CD4-positive, CD25-positive, alpha-beta regulatory T cell (primary cell): ENCODE data around the gene RPL28. TPM values are rescaled to one million over a fixed set of nuclear protein-coding genes. Genes with fewer than 3 reads are reported as not detected.

Experiments used
- ATAC-seq, 2 donors: fragments of 150-1000 bp; cut with Tn5 transposase; one replicate each; pipeline ENCODE4 v1.10.0; 2021; ENCODE audit warnings: low read depth in 2 of 2, moderate number of reproducible peaks in 2 of 2, moderate library complexity in 1 of 2
- DNase-seq, 3 donors: peaks; one replicate each; pipeline versions ENCODE4 v3.0.0 to v3.0.0-alpha.2; 2012 to 2022; ENCODE audit warnings: mixed read lengths in 1 of 3
- H3K27ac ChIP-seq: one replicate; pipeline ENCODE4 v1.7.0; 2013; ENCODE audit warnings: mild to moderate bottlenecking, low read length; ENCODE audit not compliant: insufficient read depth, poor library complexity, severe bottlenecking
- H3K27me3 ChIP-seq: one replicate; pipeline ENCODE4 v1.7.0; 2013; ENCODE audit warnings: low read length; ENCODE audit not compliant: control insufficient read depth, insufficient read depth
- H3K36me3 ChIP-seq: one replicate; pipeline ENCODE4 v1.7.0; 2013; ENCODE audit warnings: mild to moderate bottlenecking, low read length, moderate library complexity; ENCODE audit not compliant: control insufficient read depth, insufficient read depth
- H3K4me1 ChIP-seq: 2 replicates; pipeline ENCODE4 v1.7.0; 2013; ENCODE audit warnings: mild to moderate bottlenecking, low read length; ENCODE audit not compliant: insufficient read depth, control insufficient read depth, poor library complexity, severe bottlenecking
- H3K4me3 ChIP-seq: one replicate; pipeline ENCODE4 v1.7.0; 2013; ENCODE audit warnings: low read depth, mild to moderate bottlenecking, low read length, moderate library complexity
- H3K9me3 ChIP-seq, 2 experiments: 1 replicate in 1 of 2; 2 replicates in 1 of 2; pipeline ENCODE4 v1.7.0; 2013; ENCODE audit warnings: low read length in 2 of 2, mild to moderate bottlenecking in 1 of 2, moderate library complexity in 1 of 2; ENCODE audit not compliant: control insufficient read depth in 2 of 2
- H3K27ac Mint-ChIP-seq, 3 donors: one replicate each; pipeline ENCODE4 v1.8.0; 2020 to 2022; ENCODE audit warnings: mild to moderate bottlenecking in 3 of 3, mixed read lengths in 3 of 3, moderate library complexity in 2 of 3
- H3K27me3 Mint-ChIP-seq: one replicate; pipeline ENCODE4 v1.8.0; 2022; ENCODE audit warnings: mild to moderate bottlenecking, mixed read lengths
- H3K36me3 Mint-ChIP-seq: one replicate; pipeline ENCODE4 v1.8.0; 2020; ENCODE audit warnings: mixed read lengths
- H3K4me1 Mint-ChIP-seq, 4 donors: one replicate each; pipeline ENCODE4 v1.8.0; 2020 to 2022; ENCODE audit warnings: mixed read lengths in 4 of 4, mild to moderate bottlenecking in 1 of 4
- H3K4me3 Mint-ChIP-seq, 4 donors: one replicate each; pipeline ENCODE4 v1.8.0; 2020 to 2022; ENCODE audit warnings: mild to moderate bottlenecking in 4 of 4, mixed read lengths in 4 of 4, moderate library complexity in 3 of 4
- H3K9me3 Mint-ChIP-seq, 7 donors: one replicate each; pipeline ENCODE4 v1.8.0; 2020 to 2022; ENCODE audit warnings: mixed read lengths in 7 of 7, mild to moderate bottlenecking in 3 of 7, moderate library complexity in 2 of 7
- polyA plus RNA-seq, 4 donors: library from polyadenylated mRNA; unstranded; fragments of 300-500 nt; fragmentation: Illumina TruSeq; gene quantifications; one replicate each; pipeline ENCODE4 v1.2.3, GENCODE V29; 2021
- total RNA-seq: library from RNA; stranded (reverse); gene quantifications from one replicate; pipeline ENCODE4 v1.2.3, GENCODE V29; 2022

RPL28 gene
- total and polyA plus RNA-seq, 5 donors from 2014 or later, result 527 to 2,934 (median 686) TPM

DNA sequence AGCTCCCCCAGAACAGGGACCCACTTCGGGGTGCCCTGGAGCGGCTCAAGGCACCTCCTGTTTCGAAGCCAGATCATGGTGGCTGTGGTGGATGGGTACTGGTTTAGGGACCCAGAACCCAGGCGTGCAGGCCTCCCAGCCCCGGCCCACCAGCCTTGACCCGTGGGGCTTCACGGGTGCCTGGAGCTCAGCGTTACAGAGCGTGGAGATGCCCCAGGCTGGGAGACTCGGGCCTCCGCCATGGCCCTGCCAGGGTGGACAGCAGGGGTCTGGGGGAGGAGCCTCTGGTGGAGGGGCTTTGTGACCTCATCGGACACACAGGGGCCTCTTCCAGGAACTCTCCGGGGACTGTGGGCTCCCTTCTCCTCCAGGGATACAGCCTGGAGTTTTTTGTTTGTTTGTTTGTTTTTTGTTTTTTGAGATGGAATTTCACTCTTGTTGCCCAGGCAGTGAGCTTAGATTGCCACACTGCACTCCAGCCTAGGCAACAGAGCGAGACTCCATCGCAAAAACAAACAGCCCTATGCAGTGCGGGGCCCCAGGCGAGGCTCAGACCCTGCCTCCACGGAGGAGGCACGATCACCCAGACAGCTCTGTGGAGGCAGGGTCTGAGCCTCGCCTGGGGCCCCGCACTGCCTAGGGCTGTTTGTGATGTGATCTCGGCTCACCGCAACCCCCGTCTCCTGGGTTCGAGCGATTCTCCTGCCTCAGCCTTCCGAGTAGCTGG is 22.6 kb upstream of the RPL28 start, which contains the start of gene GARIN5B:
GARIN5B (minus strand) TSS at position 271 of the 727 bp plus-strand sequence; CDS start at position 77, 194 bp downstream.
- Histone ChIP-seq H3K27me3 (no peaks in the 10 kb centered on the region), H3K9me3 (no peaks in the 10 kb centered on the region), H3K36me3 (no peaks in the 10 kb centered on the region), H3K4me1 (no peaks in the 10 kb centered on the region), H3K27ac (no peak within 1 kb of the TSS), H3K4me3 (no peak within 1 kb of the TSS)
- H3K27me3 Mint-ChIP-seq, result peaks cover 18% of the 10 kb centered on the region
- no peaks in the 10 kb centered on the region for H3K36me3 Mint-ChIP-seq
- ATAC-seq, result no peak
- H3K27ac Mint-ChIP-seq, result no peak within 1 kb of the TSS
- H3K4me3 Mint-ChIP-seq, result no peak within 1 kb of the TSS
- H3K9me3 Mint-ChIP-seq, result peaks cover 0 to 2% (median 0%) of the 10 kb centered on the region in 7 donors
- DNase-seq, result no peak
- H3K4me1 Mint-ChIP-seq, result no peaks in the 10 kb centered on the region

DNA sequence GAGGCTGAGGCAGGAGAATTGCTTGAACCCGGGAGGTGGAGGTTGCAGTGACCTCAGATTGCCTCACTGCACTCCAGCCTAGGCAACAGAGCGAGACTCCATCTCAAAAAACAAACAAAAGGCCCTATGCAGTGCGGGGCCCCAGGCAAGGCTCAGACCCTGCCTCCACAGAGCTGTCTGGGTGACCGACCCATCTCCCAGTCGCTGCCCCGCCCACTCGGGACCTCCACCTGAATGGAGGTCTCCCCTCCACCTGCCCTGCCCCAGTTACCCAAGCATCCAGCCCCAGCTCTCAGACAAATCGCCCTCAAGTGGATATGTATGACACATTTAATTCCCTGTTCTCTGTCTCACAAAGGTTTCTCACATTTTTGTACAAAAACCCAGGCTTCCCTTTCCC is 20.5 kb upstream of the RPL28 start:
- H3K4me1 ChIP-seq, result peaks cover 13% of the 10 kb centered on the region
- DNase-seq (no peak), ATAC-seq (no peak)
- no peaks in the 10 kb centered on the region for H3K27me3 ChIP-seq
- H3K9me3 ChIP-seq, result no peaks in the 10 kb centered on the region
- H3K36me3 ChIP-seq, result no peaks in the 10 kb centered on the region
- H3K4me1 Mint-ChIP-seq, result peaks cover 0 to 3% (median 0%) of the 10 kb centered on the region in 4 donors
- no peaks in the 10 kb centered on the region for H3K36me3 Mint-ChIP-seq
- H3K4me3 ChIP-seq, result no peak overlapping the region
- H3K27me3 Mint-ChIP-seq, result peaks cover 31% of the 10 kb centered on the region
- H3K4me3 Mint-ChIP-seq, result no peak overlapping the region
- H3K9me3 Mint-ChIP-seq, result peaks cover 0 to 2% (median 0%) of the 10 kb centered on the region in 7 donors
- H3K27ac ChIP-seq, result no peak overlapping the region
- no peak overlapping the region for H3K27ac Mint-ChIP-seq

DNA sequence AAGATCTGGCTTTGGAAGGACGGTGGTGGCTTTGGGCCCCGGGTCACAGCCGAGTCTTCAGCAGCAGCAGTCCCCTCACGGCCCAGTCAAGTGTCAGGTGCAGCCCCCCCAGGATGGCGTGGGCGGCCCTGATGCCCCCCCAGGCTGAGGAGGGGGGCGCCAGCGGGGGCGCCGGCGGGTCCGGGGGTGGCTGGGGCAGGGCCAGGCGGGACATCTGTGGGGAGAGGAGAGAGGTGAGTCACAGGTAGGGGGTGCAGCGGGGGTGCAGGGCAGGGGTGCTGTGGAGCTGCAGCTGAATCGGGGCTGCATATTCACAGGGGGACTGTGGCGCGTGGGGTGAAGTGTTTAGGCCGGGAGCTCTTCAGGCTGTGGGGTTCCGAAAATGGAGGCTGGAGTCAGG is 19.8 kb upstream of the RPL28 start:
- no peak overlapping the region for H3K4me3 ChIP-seq
- H3K4me1 Mint-ChIP-seq, result peaks cover 0 to 6% (median 2%) of the 10 kb centered on the region in 4 donors
- DNase-seq (no peak), ATAC-seq (no peak)
- H3K27ac ChIP-seq, result no peak overlapping the region
- no peak overlapping the region for H3K4me3 Mint-ChIP-seq
- no peaks in the 10 kb centered on the region for H3K9me3 ChIP-seq
- H3K27me3 ChIP-seq, result peaks cover 2% of the 10 kb centered on the region
- peaks cover 37% of the 10 kb centered on the region for H3K27me3 Mint-ChIP-seq
- no peaks in the 10 kb centered on the region for H3K36me3 ChIP-seq
- peaks cover 0 to 4% (median 0%) of the 10 kb centered on the region in 7 donors for H3K9me3 Mint-ChIP-seq
- no peaks in the 10 kb centered on the region for H3K36me3 Mint-ChIP-seq
- no peak overlapping the region for H3K27ac Mint-ChIP-seq
- H3K4me1 ChIP-seq, result peaks cover 13% of the 10 kb centered on the region

DNA sequence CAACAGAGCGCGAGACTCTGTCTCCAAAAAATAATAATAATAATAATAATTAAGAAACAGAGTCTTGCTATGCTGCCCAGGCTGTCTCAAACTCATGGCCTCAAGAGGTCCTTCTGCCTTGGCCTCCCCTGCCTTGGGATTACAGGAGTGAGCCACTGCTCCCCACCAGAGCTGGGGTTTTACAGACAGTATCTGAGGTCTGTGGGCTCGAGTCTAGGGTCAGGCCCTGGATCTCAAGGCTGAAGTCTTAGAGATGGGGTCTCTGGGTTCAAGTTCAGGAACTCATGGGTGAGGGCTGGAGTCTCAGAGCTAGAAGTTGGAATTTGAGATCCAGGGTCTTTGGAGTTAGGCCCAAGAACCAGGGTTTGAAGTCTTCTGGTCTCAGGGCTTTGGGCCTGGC is 18.9 kb upstream of the RPL28 start:
- Mint-ChIP-seq H3K27ac (no peak overlapping the region), H3K36me3 (no peaks in the 10 kb centered on the region), H3K27me3 (peaks cover 45% of the 10 kb centered on the region), H3K4me3 (peak overlapping the region in 1 of 4 donors; percentile 22), H3K4me1 (peaks cover 0 to 7% (median 4%) of the 10 kb centered on the region in 4 donors), H3K9me3 (peaks cover 0 to 6% (median 0%) of the 10 kb centered on the region in 7 donors)
- DNase-seq (no peak), ATAC-seq (no peak)
- H3K36me3 ChIP-seq, result no peaks in the 10 kb centered on the region
- no peak overlapping the region for H3K4me3 ChIP-seq
- H3K27me3 ChIP-seq, result peaks cover 5% of the 10 kb centered on the region
- peaks cover 13% of the 10 kb centered on the region for H3K4me1 ChIP-seq
- H3K9me3 ChIP-seq, result no peaks in the 10 kb centered on the region
- H3K27ac ChIP-seq, result no peak overlapping the region

DNA sequence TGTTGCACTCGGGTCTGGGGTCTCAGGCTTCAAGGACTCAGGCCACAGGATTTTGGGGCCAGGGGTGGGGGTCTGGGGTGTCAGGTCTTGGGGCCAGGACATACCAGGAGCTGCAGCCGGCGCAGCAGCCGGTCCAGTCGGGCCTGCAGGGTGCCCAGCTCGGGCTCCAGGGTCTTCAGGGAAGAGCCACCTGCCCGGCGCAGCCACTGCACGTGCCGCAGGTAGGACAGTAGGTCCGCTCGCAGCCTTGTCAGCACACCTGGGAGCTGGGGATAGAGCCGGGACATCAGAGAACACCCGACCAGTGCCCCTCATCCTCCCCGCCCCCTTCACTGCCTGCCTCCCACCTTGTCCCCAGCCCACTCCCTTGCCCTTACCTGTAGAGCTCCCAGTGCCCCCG is 17.6 kb upstream of the RPL28 start:
- Histone ChIP-seq H3K4me3 (no peak overlapping the region), H3K27ac (no peak overlapping the region), H3K27me3 (peaks cover 8% of the 10 kb centered on the region), H3K4me1 (peaks cover 13% of the 10 kb centered on the region), H3K36me3 (no peaks in the 10 kb centered on the region), H3K9me3 (no peaks in the 10 kb centered on the region)
- Mint-ChIP-seq H3K27me3 (peaks cover 52% of the 10 kb centered on the region), H3K4me1 (peaks cover 0 to 10% (median 4%) of the 10 kb centered on the region in 4 donors), H3K4me3 (no peak overlapping the region), H3K9me3 (peaks cover 0 to 6% (median 0%) of the 10 kb centered on the region in 7 donors), H3K27ac (no peak overlapping the region), H3K36me3 (no peaks in the 10 kb centered on the region)
- ATAC-seq (no peak), DNase-seq (no peak)

DNA sequence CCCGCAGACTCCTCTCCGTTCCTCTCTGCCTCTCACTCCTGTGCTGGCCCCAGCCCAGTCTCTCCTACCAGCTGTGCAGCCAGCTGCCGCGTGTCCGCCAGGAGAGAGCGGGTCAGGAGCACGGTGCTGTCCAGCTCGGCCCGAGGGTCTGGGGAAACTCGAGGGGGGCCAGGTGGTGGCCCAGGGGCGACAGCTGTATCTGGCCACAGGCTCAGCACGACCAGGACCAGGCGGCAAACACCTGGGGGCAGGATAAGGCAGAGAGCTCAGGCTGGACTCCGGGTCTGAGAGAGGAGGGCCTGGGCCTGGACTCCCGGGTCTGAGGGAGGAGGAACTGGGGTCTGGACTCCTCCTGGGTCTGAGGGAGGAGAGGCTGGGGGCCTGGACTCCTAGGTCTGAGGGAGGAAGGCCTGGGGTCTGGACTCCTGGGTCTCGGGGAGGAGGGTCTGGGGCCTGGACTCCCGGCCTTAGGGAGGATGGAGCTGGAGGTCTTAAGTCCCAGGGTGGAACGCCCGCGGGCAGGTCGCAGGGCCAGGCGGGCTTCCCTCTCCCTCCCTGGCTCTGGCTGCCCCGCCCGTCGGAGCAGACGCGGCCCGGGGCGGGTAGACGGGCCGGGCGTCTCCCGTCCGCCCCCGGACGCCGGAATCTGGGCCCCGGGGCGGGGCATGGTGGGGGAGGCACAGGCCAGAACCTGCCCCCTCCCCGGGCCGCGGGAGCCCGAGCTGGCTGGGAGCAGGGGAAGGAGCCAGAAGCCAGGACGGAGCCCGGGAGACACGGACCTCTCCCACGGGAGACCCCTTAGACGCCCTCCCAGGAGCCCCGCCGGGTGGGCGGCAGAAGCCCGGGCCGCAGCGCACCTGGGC is 16.8 kb upstream of the RPL28 start:
- peaks cover 8% of the 10 kb centered on the region for H3K27me3 ChIP-seq
- H3K4me3 ChIP-seq, result no peak overlapping the region
- ATAC-seq (no peak), DNase-seq (peak in 1 of 3 donors; percentile 20)
- Mint-ChIP-seq H3K4me1 (peaks cover 0 to 14% (median 7%) of the 10 kb centered on the region in 4 donors), H3K9me3 (peaks cover 0 to 6% (median 0%) of the 10 kb centered on the region in 7 donors), H3K27ac (no peak overlapping the region), H3K36me3 (no peaks in the 10 kb centered on the region), H3K27me3 (peaks cover 58% of the 10 kb centered on the region), H3K4me3 (peak overlapping the region in 1 of 4 donors; percentile 22)
- H3K36me3 ChIP-seq, result no peaks in the 10 kb centered on the region
- H3K9me3 ChIP-seq, result no peaks in the 10 kb centered on the region
- no peak overlapping the region for H3K27ac ChIP-seq
- H3K4me1 ChIP-seq, result peaks cover 13% of the 10 kb centered on the region

DNA sequence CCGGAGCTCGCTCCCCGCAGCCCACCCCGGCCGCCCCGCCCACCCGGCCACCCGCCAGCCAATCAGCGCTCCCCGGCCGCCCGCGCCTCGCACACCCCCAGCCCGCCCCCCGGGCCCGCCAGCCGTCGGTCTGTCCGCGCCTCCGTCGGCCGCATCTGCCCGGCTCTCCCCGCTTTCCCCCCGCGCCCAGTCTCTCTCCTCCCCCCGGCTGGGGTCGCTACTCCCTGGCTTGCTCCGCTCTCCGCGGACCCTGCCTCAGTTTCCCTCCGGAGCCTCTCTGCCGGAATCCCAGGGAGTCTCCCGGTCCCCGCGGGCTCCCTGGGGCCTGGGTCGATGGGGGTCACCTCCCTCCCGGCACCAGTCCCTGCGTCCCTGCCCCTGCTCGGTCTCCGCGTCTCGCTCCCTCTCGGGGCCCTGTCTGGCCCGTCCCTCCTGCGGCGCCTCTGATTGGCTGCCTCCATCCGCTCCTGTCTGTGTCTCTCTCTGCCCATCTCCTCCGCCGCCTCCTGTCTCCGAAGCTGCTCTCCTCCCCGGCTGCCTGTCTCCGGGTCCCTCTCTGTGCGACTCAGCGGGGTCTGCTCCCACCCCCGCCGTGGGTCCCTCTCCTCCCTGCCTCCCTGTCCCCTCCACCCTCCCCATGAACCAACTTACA is 16.0 kb upstream of the RPL28 start:
- H3K4me3 ChIP-seq, result no peak overlapping the region
- Mint-ChIP-seq H3K36me3 (no peaks in the 10 kb centered on the region), H3K4me3 (peak overlapping the region in 3 of 4 donors; percentile 73 to 77 (median 74)), H3K9me3 (peaks cover 0 to 6% (median 0%) of the 10 kb centered on the region in 7 donors), H3K4me1 (peaks cover 0 to 14% (median 7%) of the 10 kb centered on the region in 4 donors), H3K27ac (peak overlapping the region in 1 of 3 donors; percentile 75), H3K27me3 (peaks cover 59% of the 10 kb centered on the region)
- H3K27ac ChIP-seq, result no peak overlapping the region
- H3K36me3 ChIP-seq, result no peaks in the 10 kb centered on the region
- H3K4me1 ChIP-seq, result peaks cover 13% of the 10 kb centered on the region
- H3K9me3 ChIP-seq, result no peaks in the 10 kb centered on the region
- peaks cover 8% of the 10 kb centered on the region for H3K27me3 ChIP-seq
- peak in 1 of 2 donors; percentile 43 for ATAC-seq
- DNase-seq, result peak in 2 of 3 donors; percentile 30 to 40
